ENCODE measurements around the gene AK9.

Gene AK9

GRCh38 chr6:109449795-109450673, 241.0 kb downstream of the AK9 start:
- H3K18ac ChIP-seq (ENCODE audit: low read length) = no peak overlapping the region
- peaks cover 2% of the 10 kb centered on the region for H3K4me1 ChIP-seq (ENCODE audit: control insufficient read depth, low read depth, low read length)
- H3K56ac ChIP-seq (ENCODE audit: low read length) = no peak overlapping the region
- H2BK15ac ChIP-seq (replicated peaks; ENCODE audit: low read depth) = no peak overlapping the region
- no peak overlapping the region for H3K4me2 ChIP-seq (ENCODE audit: low read length)
- H4K5ac ChIP-seq (ENCODE audit: low read length) = no peak overlapping the region
- no peaks in the 10 kb centered on the region for H3K79me1 ChIP-seq (ENCODE audit: low read length)
- no peak overlapping the region for H3K9ac ChIP-seq (ENCODE audit: low read length)
- no peak overlapping the region for H3K4me3 ChIP-seq (ENCODE audit: low read length)
- H3K79me2 ChIP-seq (ENCODE audit: control insufficient read depth, insufficient read depth, low read length) = no peaks in the 10 kb centered on the region
- no peak for DNase-seq
- H2AK5ac ChIP-seq (ENCODE audit: low read length) = no peak overlapping the region
- H2BK120ac ChIP-seq (ENCODE audit: low read depth, low read length) = no peak overlapping the region
- no peak overlapping the region for H2BK5ac ChIP-seq (ENCODE audit: low read length)
- H3K4ac ChIP-seq (ENCODE audit: low read depth, low read length) = no peak overlapping the region
- no peak overlapping the region for H3K27ac ChIP-seq (ENCODE audit: low read depth, low read length)
- no CpG with 5 or more reads among the region's 16 CpGs for WGBS (ENCODE audit: extremely low coverage, insufficient coverage, low lambda C conversion rate)
- peaks cover 7% of the 10 kb centered on the region for H3K36me3 ChIP-seq (ENCODE audit: control insufficient read depth, insufficient read depth, low read length)
- no peak overlapping the region for H3K23ac ChIP-seq (ENCODE audit: low read length)
- H3K27me3 ChIP-seq (ENCODE audit: insufficient read depth, low read length, poor library complexity) = no peaks in the 10 kb centered on the region
- no peak overlapping the region for H4K8ac ChIP-seq (ENCODE audit: low read depth, low read length)

- Histone ChIP-seq H3K56ac (ENCODE audit: low read length) (no peak overlapping the region), H2BK120ac (ENCODE audit: low read depth, low read length) (no peak overlapping the region), H4K8ac (ENCODE audit: low read depth, low read length) (no peak overlapping the region), H3K4me1 (ENCODE audit: control insufficient read depth, low read depth, low read length) (no peaks in the 10 kb centered on the region), H3K36me3 (ENCODE audit: control insufficient read depth, insufficient read depth, low read length) (peaks cover 13% of the 10 kb centered on the region), H3K27ac (ENCODE audit: low read depth, low read length) (no peak overlapping the region), H3K79me1 (ENCODE audit: low read length) (no peaks in the 10 kb centered on the region), H3K27me3 (ENCODE audit: insufficient read depth, low read length, poor library complexity) (no peaks in the 10 kb centered on the region), H3K4me3 (ENCODE audit: low read length) (no peak overlapping the region), H3K9ac (ENCODE audit: low read length) (no peak overlapping the region), H2BK5ac (ENCODE audit: low read length) (no peak overlapping the region), H2AK5ac (ENCODE audit: low read length) (no peak overlapping the region), H3K79me2 (ENCODE audit: control insufficient read depth, insufficient read depth, low read length) (no peaks in the 10 kb centered on the region), H4K5ac (ENCODE audit: low read length) (no peak overlapping the region), H3K18ac (ENCODE audit: low read length) (no peak overlapping the region), H3K4me2 (ENCODE audit: low read length) (no peak overlapping the region), H3K4ac (ENCODE audit: low read depth, low read length) (no peak overlapping the region), H2BK15ac (replicated peaks; ENCODE audit: low read depth) (no peak overlapping the region), H3K23ac (ENCODE audit: low read length) (no peak overlapping the region)
- no CpG with 5 or more reads among the region's 19 CpGs for WGBS (ENCODE audit: extremely low coverage, insufficient coverage, low lambda C conversion rate)
- DNase-seq = no peak
These were observed 241.8 kb downstream of the AK9 start for GRCh38 chr6:109449064-109449794.

DNA sequence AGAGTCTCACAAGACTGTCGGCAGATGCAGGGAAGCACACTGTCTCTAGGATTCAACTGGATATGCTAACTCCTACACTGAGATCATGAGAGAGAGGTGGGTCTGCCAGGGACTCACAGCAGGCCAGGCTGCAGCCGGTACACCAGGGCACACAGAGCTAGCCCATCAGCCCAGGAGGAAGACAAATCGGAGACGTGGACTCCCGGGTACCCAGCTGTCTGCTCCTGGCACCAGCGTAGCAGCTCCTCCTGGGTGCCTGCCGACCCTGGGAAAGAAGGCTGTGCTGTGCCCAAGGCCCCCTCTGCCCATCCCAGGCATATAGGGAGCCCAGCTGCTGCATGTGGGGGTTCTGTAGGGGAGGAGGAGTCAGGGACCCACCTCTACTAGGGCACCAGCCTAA, 242.4 kb downstream of the AK9 start:
- no peaks in the 10 kb centered on the region for H3K4me1 ChIP-seq (ENCODE audit: control insufficient read depth, low read depth, low read length)
- H3K27me3 ChIP-seq (ENCODE audit: insufficient read depth, low read length, poor library complexity) = no peaks in the 10 kb centered on the region
- no peak overlapping the region for H3K18ac ChIP-seq (ENCODE audit: low read length)
- H3K79me2 ChIP-seq (ENCODE audit: control insufficient read depth, insufficient read depth, low read length) = no peaks in the 10 kb centered on the region
- no peak overlapping the region for H3K23ac ChIP-seq (ENCODE audit: low read length)
- H3K56ac ChIP-seq (ENCODE audit: low read length) = no peak overlapping the region
- no peak overlapping the region for H2BK120ac ChIP-seq (ENCODE audit: low read depth, low read length)
- no peak for DNase-seq
- no peak overlapping the region for H3K4ac ChIP-seq (ENCODE audit: low read depth, low read length)
- no peaks in the 10 kb centered on the region for H3K79me1 ChIP-seq (ENCODE audit: low read length)
- H3K4me2 ChIP-seq (ENCODE audit: low read length) = no peak overlapping the region
- H2BK5ac ChIP-seq (ENCODE audit: low read length) = no peak overlapping the region
- no peak overlapping the region for H3K27ac ChIP-seq (ENCODE audit: low read depth, low read length)
- H2BK15ac ChIP-seq (replicated peaks; ENCODE audit: low read depth) = no peak overlapping the region
- peaks cover 13% of the 10 kb centered on the region for H3K36me3 ChIP-seq (ENCODE audit: control insufficient read depth, insufficient read depth, low read length)
- H4K8ac ChIP-seq (ENCODE audit: low read depth, low read length) = no peak overlapping the region
- no peak overlapping the region for H4K5ac ChIP-seq (ENCODE audit: low read length)
- no peak overlapping the region for H3K4me3 ChIP-seq (ENCODE audit: low read length)
- WGBS (ENCODE audit: extremely low coverage, insufficient coverage, low lambda C conversion rate) = no CpG with 5 or more reads among the region's 7 CpGs
- no peak overlapping the region for H2AK5ac ChIP-seq (ENCODE audit: low read length)
- no peak overlapping the region for H3K9ac ChIP-seq (ENCODE audit: low read length)

DNA sequence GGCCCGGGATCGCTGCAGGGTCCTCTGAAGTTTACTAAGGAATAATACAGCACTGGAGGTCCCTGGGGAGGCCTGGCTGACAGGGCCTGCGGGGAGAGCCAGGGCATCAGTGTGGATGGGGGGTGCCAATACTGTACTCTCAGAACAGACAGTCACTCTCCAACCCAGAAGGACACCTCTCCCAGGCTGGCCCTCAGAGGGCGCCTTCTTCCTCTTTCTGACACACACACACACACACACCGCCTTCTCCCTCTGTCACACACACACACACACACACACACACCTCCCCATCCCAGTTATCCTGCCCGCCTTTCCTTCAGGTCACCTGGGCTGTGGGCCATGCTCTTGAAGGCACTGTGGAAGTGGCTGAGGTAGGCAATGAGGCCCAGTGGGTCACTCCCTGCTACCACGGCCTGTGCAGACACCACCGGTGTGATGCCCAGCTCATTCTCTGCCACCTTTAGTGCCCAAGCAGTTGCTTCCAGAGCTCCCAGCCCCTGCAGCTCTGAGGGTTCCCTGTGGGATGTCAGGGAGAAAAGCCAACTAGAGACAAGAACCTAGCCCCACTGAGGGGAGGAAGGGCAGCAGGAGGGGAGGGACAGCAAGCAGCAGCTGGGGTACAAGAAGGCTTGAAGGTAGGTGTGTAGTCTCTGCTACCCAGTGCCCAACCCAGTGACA, 243.0 kb downstream of the AK9 start:
- no peak overlapping the region for H4K8ac ChIP-seq (ENCODE audit: low read depth, low read length)
- H3K27ac ChIP-seq (ENCODE audit: low read depth, low read length) = no peak overlapping the region
- H3K36me3 ChIP-seq (ENCODE audit: control insufficient read depth, insufficient read depth, low read length) = peaks cover 14% of the 10 kb centered on the region
- no peaks in the 10 kb centered on the region for H3K27me3 ChIP-seq (ENCODE audit: insufficient read depth, low read length, poor library complexity)
- no peak overlapping the region for H3K56ac ChIP-seq (ENCODE audit: low read length)
- no peak overlapping the region for H2AK5ac ChIP-seq (ENCODE audit: low read length)
- H2BK5ac ChIP-seq (ENCODE audit: low read length) = no peak overlapping the region
- no peaks in the 10 kb centered on the region for H3K4me1 ChIP-seq (ENCODE audit: control insufficient read depth, low read depth, low read length)
- H3K18ac ChIP-seq (ENCODE audit: low read length) = no peak overlapping the region
- no peak overlapping the region for H3K4ac ChIP-seq (ENCODE audit: low read depth, low read length)
- no peak overlapping the region for H4K5ac ChIP-seq (ENCODE audit: low read length)
- H2BK120ac ChIP-seq (ENCODE audit: low read depth, low read length) = no peak overlapping the region
- no peak overlapping the region for H3K4me2 ChIP-seq (ENCODE audit: low read length)
- H2BK15ac ChIP-seq (replicated peaks; ENCODE audit: low read depth) = no peak overlapping the region
- no peak overlapping the region for H3K23ac ChIP-seq (ENCODE audit: low read length)
- DNase-seq = peak; percentile 39
- no peaks in the 10 kb centered on the region for H3K79me1 ChIP-seq (ENCODE audit: low read length)
- no peak overlapping the region for H3K4me3 ChIP-seq (ENCODE audit: low read length)
- H3K9ac ChIP-seq (ENCODE audit: low read length) = no peak overlapping the region
- no peaks in the 10 kb centered on the region for H3K79me2 ChIP-seq (ENCODE audit: control insufficient read depth, insufficient read depth, low read length)
- no CpG with 5 or more reads among the region's 8 CpGs for WGBS (ENCODE audit: extremely low coverage, insufficient coverage, low lambda C conversion rate)

DNA sequence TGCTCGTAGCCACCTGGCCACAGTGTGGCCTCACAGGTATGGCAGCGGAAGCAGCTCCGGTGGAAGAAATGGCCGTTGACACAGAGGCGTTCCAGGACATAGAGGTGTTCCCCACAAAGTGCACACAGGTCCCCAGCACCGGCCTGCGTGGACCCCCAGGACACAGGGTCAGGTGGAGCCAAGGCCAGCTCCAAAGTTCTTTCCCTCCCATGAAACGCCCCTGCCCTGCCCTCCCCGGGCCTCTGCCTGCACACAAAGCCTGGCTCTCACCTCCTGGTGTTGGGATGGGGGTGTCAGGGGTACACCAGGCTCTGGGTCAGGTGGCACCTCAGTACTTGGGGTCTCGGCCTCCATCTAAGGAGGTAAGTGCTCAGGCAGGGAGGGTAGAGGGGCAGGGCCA, 243.9 kb downstream of the AK9 start:
- peaks cover 14% of the 10 kb centered on the region for H3K36me3 ChIP-seq (ENCODE audit: control insufficient read depth, insufficient read depth, low read length)
- H3K4me1 ChIP-seq (ENCODE audit: control insufficient read depth, low read depth, low read length) = peaks cover 2% of the 10 kb centered on the region
- no CpG with 5 or more reads among the region's 10 CpGs for WGBS (ENCODE audit: extremely low coverage, insufficient coverage, low lambda C conversion rate)
- no peak overlapping the region for H4K8ac ChIP-seq (ENCODE audit: low read depth, low read length)
- H3K4ac ChIP-seq (ENCODE audit: low read depth, low read length) = no peak overlapping the region
- H3K56ac ChIP-seq (ENCODE audit: low read length) = no peak overlapping the region
- no peak overlapping the region for H2AK5ac ChIP-seq (ENCODE audit: low read length)
- no peak overlapping the region for H2BK5ac ChIP-seq (ENCODE audit: low read length)
- H3K23ac ChIP-seq (ENCODE audit: low read length) = no peak overlapping the region
- H3K79me1 ChIP-seq (ENCODE audit: low read length) = no peaks in the 10 kb centered on the region
- no peaks in the 10 kb centered on the region for H3K79me2 ChIP-seq (ENCODE audit: control insufficient read depth, insufficient read depth, low read length)
- H3K4me3 ChIP-seq (ENCODE audit: low read length) = no peak overlapping the region
- H2BK15ac ChIP-seq (replicated peaks; ENCODE audit: low read depth) = no peak overlapping the region
- no peak overlapping the region for H3K4me2 ChIP-seq (ENCODE audit: low read length)
- no peak overlapping the region for H3K18ac ChIP-seq (ENCODE audit: low read length)
- H3K27me3 ChIP-seq (ENCODE audit: insufficient read depth, low read length, poor library complexity) = no peaks in the 10 kb centered on the region
- DNase-seq = no peak
- no peak overlapping the region for H2BK120ac ChIP-seq (ENCODE audit: low read depth, low read length)
- H3K9ac ChIP-seq (ENCODE audit: low read length) = no peak overlapping the region
- H3K27ac ChIP-seq (ENCODE audit: low read depth, low read length) = no peak overlapping the region
- H4K5ac ChIP-seq (ENCODE audit: low read length) = no peak overlapping the region

Data from mesendoderm (in vitro differentiated cells).